Activated T-cell treated with anti-CD3 and anti-CD28 coated beads, Interleukin-2, amount 50 U/mL, for 1 hour (primary cell): Measurements from ENCODE around the gene PPM1H.
"Not testable (repeated sequence)": the region's sequence is repeated elsewhere in the genome, so short reads cannot be mapped to it uniquely, and the experiment has no call there.

ENCODE experiments used
- DNase-seq: peaks from one replicate; pipeline ENCODE4 v3.0.0-alpha.2; 2020

The PPM1H gene

GRCh38 chr12:62942316-62942715 is 7.4 kb upstream of the PPM1H start:
- DNase-seq, result not testable (repeated sequence)

- DNase-seq, result no peak
Measured at GRCh38 chr12:62934239-62934798, 631 bp downstream of the PPM1H start.

- DNase-seq, result no peak
Measured at GRCh38 chr12:62933602-62934238, 1.2 kb downstream of the PPM1H start.

- no peak for DNase-seq
Measured at GRCh38 chr12:62933220-62933601, 1.7 kb downstream of the PPM1H start.

GRCh38 chr12:62931477-62931876 is 3.5 kb downstream of the PPM1H start:
- DNase-seq, result no peak

GRCh38 chr12:62930546-62931425 is 4.2 kb downstream of the PPM1H start:
- no peak for DNase-seq

GRCh38 chr12:62928632-62929031 is 6.3 kb downstream of the PPM1H start:
- no peak for DNase-seq

- no peak for DNase-seq
Measured at GRCh38 chr12:62925680-62926079, 9.3 kb downstream of the PPM1H start.

- no peak for DNase-seq
Measured at GRCh38 chr12:62924084-62924483, 10.9 kb downstream of the PPM1H start.

GRCh38 chr12:62922539-62922938 is 12.4 kb downstream of the PPM1H start:
- DNase-seq, result no peak

- DNase-seq, result no peak
Measured at GRCh38 chr12:62919838-62920237, 15.1 kb downstream of the PPM1H start.

GRCh38 chr12:62917926-62918325 is 17.0 kb downstream of the PPM1H start:
- DNase-seq, result no peak

- no peak for DNase-seq
Measured at GRCh38 chr12:62916632-62917425, 18.1 kb downstream of the PPM1H start.

GRCh38 chr12:62915204-62915529 is 19.8 kb downstream of the PPM1H start:
- DNase-seq, result no peak

- DNase-seq, result no peak
Measured at GRCh38 chr12:62914443-62915203, 20.3 kb downstream of the PPM1H start.

- DNase-seq, result no peak
Measured at GRCh38 chr12:62913380-62913779, 21.6 kb downstream of the PPM1H start.

- DNase-seq, result no peak
Measured at GRCh38 chr12:62912644-62913043, 22.3 kb downstream of the PPM1H start.

- DNase-seq, result no peak
Measured at GRCh38 chr12:62911286-62911685, 23.7 kb downstream of the PPM1H start.

- no peak for DNase-seq
Measured at GRCh38 chr12:62910549-62911169, 24.3 kb downstream of the PPM1H start.

GRCh38 chr12:62909340-62909739 is 25.6 kb downstream of the PPM1H start:
- no peak for DNase-seq

- no peak for DNase-seq
Measured at GRCh38 chr12:62908674-62909073, 26.3 kb downstream of the PPM1H start.

- DNase-seq, result no peak
Measured at GRCh38 chr12:62907561-62907960, 27.4 kb downstream of the PPM1H start.
